ENCODE results near the gene CLIC3. TPM values are rescaled to one million over a fixed set of nuclear protein-coding genes. Genes with fewer than 3 reads are reported as not detected.
A peak's percentile ranks its signal among the peaks of the same experiment; 100 is the strongest.

The CLIC3 gene
- total RNA-seq, 4 donors from 2014 or later, result 1.2 to 120 (median 38.0) TPM

DNA sequence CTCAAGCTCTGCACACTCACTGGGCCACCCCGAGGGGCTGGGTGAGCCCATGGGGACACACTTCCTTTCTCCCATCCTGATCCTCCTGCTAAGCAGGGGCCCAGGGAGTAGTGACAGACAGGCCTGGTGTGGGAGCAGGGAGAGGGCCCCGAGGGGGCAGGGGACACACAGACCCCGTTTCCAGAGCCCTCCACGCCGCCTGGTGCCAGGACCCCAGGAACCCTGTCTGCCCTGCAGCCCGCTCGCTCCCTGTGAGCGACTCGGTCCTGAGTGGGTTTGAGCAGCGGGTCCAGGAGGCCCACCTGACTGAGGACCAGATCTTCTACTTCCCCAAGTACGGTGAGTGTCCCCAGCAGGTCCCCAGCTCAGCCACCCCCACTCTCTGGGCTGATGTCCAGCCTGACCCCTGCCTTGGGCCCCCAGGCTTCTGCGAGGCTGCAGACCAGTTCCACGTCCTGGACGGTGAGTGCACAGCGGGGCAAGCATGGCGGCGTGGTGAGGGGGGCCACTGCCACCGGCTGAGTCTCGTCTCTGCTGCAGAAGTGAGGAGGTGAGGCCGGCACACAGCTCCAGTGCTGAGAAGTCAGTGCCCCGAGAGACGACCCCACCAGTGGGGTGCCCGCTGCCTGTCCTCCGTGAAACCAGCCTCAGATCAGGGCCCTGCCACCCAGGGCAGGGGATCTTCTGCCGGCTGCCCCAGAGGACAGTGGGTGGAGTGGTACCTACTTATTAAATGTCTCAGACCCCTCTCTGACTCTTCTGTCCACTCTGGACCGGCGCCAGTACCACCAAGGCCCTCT is 49.9 kb downstream of the CLIC3 start:
- H3K4me1 ChIP-seq, result peaks cover 0 to 87% (median 44%) of the 10 kb centered on the region in 4 donors
- no peak for DNase-seq (ENCODE audit: low spot score in 2 of 2)
- peak overlapping the region; percentile 61 to 92 (median 88) for H3K27ac ChIP-seq
- no peak overlapping the region for H3K4me3 ChIP-seq
- H3K9me3 ChIP-seq, result no peaks in the 10 kb centered on the region
- peaks cover 4 to 20% (median 16%) of the 10 kb centered on the region in 3 donors for H3K36me3 ChIP-seq
- TF ChIP-seq, protein P1, sequence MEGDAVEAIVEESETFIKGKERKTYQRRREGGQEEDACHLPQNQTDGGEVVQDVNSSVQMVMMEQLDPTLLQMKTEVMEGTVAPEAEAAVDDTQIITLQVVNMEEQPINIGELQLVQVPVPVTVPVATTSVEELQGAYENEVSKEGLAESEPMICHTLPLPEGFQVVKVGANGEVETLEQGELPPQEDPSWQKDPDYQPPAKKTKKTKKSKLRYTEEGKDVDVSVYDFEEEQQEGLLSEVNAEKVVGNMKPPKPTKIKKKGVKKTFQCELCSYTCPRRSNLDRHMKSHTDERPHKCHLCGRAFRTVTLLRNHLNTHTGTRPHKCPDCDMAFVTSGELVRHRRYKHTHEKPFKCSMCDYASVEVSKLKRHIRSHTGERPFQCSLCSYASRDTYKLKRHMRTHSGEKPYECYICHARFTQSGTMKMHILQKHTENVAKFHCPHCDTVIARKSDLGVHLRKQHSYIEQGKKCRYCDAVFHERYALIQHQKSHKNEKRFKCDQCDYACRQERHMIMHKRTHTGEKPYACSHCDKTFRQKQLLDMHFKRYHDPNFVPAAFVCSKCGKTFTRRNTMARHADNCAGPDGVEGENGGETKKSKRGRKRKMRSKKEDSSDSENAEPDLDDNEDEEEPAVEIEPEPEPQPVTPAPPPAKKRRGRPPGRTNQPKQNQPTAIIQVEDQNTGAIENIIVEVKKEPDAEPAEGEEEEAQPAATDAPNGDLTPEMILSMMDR (IDR thresholded peaks at IDR 0.05), result no peak
- TF ChIP-seq EP300 (IDR thresholded peaks at IDR 0.05) (no peak), POLR2A (IDR thresholded peaks at IDR 0.05) (no peak)
- no peaks in the 10 kb centered on the region for H3K27me3 ChIP-seq
- WGBS, 2 donors, result 66 to 73% methylated on average over 10 to 19 of the region's 27 CpGs

DNA sequence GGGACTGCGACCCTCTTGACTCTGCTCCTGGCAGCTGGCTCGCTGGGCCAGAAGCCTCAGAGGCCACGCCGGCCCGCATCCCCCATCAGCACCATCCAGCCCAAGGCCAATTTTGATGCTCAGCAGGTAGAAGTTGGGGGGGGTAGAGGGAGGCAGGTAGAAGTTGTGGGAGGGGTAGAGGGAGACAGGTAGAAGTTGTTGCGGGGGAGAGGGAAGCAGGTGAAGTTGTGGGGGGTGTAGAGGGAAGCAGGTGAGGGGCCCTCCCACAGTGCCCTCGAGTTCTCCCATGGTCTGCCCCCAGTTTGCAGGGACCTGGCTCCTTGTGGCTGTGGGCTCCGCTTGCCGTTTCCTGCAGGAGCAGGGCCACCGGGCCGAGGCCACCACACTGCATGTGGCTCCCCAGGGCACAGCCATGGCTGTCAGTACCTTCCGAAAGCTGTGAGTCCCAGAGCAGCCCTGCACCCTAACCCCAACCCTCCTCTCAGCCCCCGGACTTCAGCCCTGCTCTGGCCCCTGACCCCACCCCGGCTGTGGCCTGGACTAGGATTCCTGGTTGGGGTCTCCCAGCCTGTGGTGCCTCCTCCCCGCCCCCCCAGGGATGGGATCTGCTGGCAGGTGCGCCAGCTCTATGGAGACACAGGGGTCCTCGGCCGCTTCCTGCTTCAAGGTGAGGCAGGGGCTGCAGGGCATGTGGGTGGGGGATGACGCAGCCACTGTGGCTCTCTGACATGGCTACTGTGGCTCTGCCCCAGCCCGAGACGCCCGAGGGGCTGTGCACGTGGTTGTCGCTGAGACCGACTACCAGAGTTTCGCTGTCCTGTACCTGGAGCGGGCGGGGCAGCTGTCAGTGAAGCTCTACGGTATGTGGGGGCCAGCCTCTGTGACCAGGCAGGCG is 50.8 kb downstream of the CLIC3 start:
- peaks cover 0 to 83% (median 43%) of the 10 kb centered on the region in 4 donors for H3K4me1 ChIP-seq
- DNase-seq (ENCODE audit: low spot score in 2 of 2), result no peak
- peak overlapping the region in 3 of 4 donors; percentile 69 to 88 (median 88) for H3K27ac ChIP-seq
- H3K4me3 ChIP-seq, result no peak overlapping the region
- peaks cover 4 to 29% (median 24%) of the 10 kb centered on the region in 3 donors for H3K36me3 ChIP-seq
- H3K27me3 ChIP-seq, result no peaks in the 10 kb centered on the region
- 84 to 92% methylated on average over 19 to 25 of the region's 30 CpGs for WGBS, 2 donors
- TF ChIP-seq, protein P1 (IDR thresholded peaks at IDR 0.05), result no peak
- TF ChIP-seq EP300 (IDR thresholded peaks at IDR 0.05) (no peak), POLR2A (IDR thresholded peaks at IDR 0.05) (no peak)
- no peaks in the 10 kb centered on the region for H3K9me3 ChIP-seq

Other genes starting within 250 kb of the CLIC3 start
- gene LCN6, start 248.0 kb downstream of the CLIC3 start, total RNA-seq, result 10 to 100 TPM; 14.2 to 70.0 (median 42.9) TPM
- gene LCN8, start 238.3 kb downstream of the CLIC3 start, total RNA-seq, result under 1 TPM in 1 of 4 donors, not detected in 3; 0.39 TPM
- not detected for gene LCN15, start 232.1 kb downstream of the CLIC3 start, total RNA-seq
- gene TMEM141, start 205.2 kb downstream of the CLIC3 start, total RNA-seq, result 10 to 100 TPM; 60.7 to 70.8 (median 66.9) TPM
- 1 to 10 TPM; 1.5 to 5.1 (median 4.1) TPM for gene CCDC183, start 200.2 kb downstream of the CLIC3 start, total RNA-seq
- 10 to 100 TPM; 63.0 to 74.5 (median 71.3) TPM for gene RABL6, start 188.6 kb downstream of the CLIC3 start, total RNA-seq
- gene AJM1, start 154.1 kb downstream of the CLIC3 start, total RNA-seq, result 1 to 10 TPM; 2.0 to 3.9 (median 3.7) TPM
- 10 to 100 TPM; 42.6 to 71.0 (median 66.7) TPM for gene PHPT1, start 147.2 kb downstream of the CLIC3 start, total RNA-seq
- 1 to 10 TPM; 1.5 to 8.1 (median 4.4) TPM for gene MAMDC4, start 144.2 kb downstream of the CLIC3 start, total RNA-seq
- 100 to 1,000 TPM; 251 to 337 (median 266) TPM for gene EDF1, start 130.3 kb downstream of the CLIC3 start, total RNA-seq
- gene TRAF2, start 110.1 kb downstream of the CLIC3 start, total RNA-seq, result 10 to 100 TPM in 3 of 4 donors, 1 to 10 TPM in 1; 5.0 to 10.8 (median 10.6) TPM
- gene FBXW5, start 51.8 kb downstream of the CLIC3 start, total RNA-seq, result 100 to 1,000 TPM; 138 to 227 (median 193) TPM
- gene C8G, start 51.3 kb downstream of the CLIC3 start, total RNA-seq, result 1 to 10 TPM in 2 of 4 donors, not detected in 2; 3.3 to 5.1 TPM
- 10 to 100 TPM in 2 of 4 donors, 1 to 10 TPM in 2; 2.4 to 16.8 (median 7.8) TPM for gene LCN12, start 44.3 kb downstream of the CLIC3 start, total RNA-seq
- 1,000 to 10,000 TPM; 1,059 to 8,972 (median 6,550) TPM for gene PTGDS, start 19.1 kb downstream of the CLIC3 start, total RNA-seq
- 10 to 100 TPM; 14.7 to 86.3 (median 64.3) TPM for gene LCNL1, start 13.6 kb downstream of the CLIC3 start, total RNA-seq
- gene PAXX, start 4.1 kb downstream of the CLIC3 start, total RNA-seq, result 100 to 1,000 TPM in 1 of 4 donors, 10 to 100 TPM in 3; 65.7 to 142 (median 68.9) TPM
- 100 to 1,000 TPM; 136 to 291 (median 196) TPM for gene ABCA2, start 31.7 kb upstream of the CLIC3 start, total RNA-seq
- under 1 TPM in 1 of 4 donors, not detected in 3; 0.60 TPM for gene FUT7, start 35.5 kb upstream of the CLIC3 start, total RNA-seq
- 100 to 1,000 TPM in 3 of 4 donors, 10 to 100 TPM in 1; 80.6 to 269 (median 182) TPM for gene NPDC1, start 49.6 kb upstream of the CLIC3 start, total RNA-seq
- 10 to 100 TPM in 3 of 4 donors, 1 to 10 TPM in 1; 7.0 to 21.0 (median 18.1) TPM for gene ENTPD2, start 57.5 kb upstream of the CLIC3 start, total RNA-seq
- gene SAPCD2, start 74.0 kb upstream of the CLIC3 start, total RNA-seq, result under 1 TPM in 2 of 4 donors, not detected in 2; 0.22 to 0.90 TPM
- gene UAP1L1, start 80.9 kb upstream of the CLIC3 start, total RNA-seq, result 10 to 100 TPM in 2 of 4 donors, 1 to 10 TPM in 2; 8.1 to 20.7 (median 12.3) TPM
- gene MAN1B1, start 90.4 kb upstream of the CLIC3 start, total RNA-seq, result 10 to 100 TPM; 47.3 to 58.1 (median 52.1) TPM
- gene DPP7, start 118.2 kb upstream of the CLIC3 start, total RNA-seq, result 100 to 1,000 TPM in 3 of 4 donors, 10 to 100 TPM in 1; 74.7 to 272 (median 145) TPM
- under 1 TPM in 1 of 4 donors, not detected in 3; 0.21 TPM for gene GRIN1, start 142.6 kb upstream of the CLIC3 start, total RNA-seq
- gene LRRC26, start 173.5 kb upstream of the CLIC3 start, total RNA-seq, result not detected
- not detected for gene TMEM210, start 175.5 kb upstream of the CLIC3 start, total RNA-seq
- gene ANAPC2, start 192.0 kb upstream of the CLIC3 start, total RNA-seq, result 10 to 100 TPM; 41.6 to 73.0 (median 58.9) TPM
- 10 to 100 TPM; 37.3 to 73.9 (median 53.5) TPM for gene SSNA1, start 192.1 kb upstream of the CLIC3 start, total RNA-seq
- gene TPRN, start 204.2 kb upstream of the CLIC3 start, total RNA-seq, result 10 to 100 TPM in 1 of 4 donors, 1 to 10 TPM in 3; 6.8 to 12.3 (median 8.9) TPM
- gene TMEM203, start 209.1 kb upstream of the CLIC3 start, total RNA-seq, result 10 to 100 TPM; 23.1 to 47.9 (median 30.0) TPM
- gene NDOR1, start 209.1 kb upstream of the CLIC3 start, total RNA-seq, result 10 to 100 TPM in 3 of 4 donors, 1 to 10 TPM in 1; 9.4 to 20.1 (median 14.3) TPM
- 1 to 10 TPM in 3 of 4 donors, under 1 TPM in 1; 0.63 to 8.1 (median 1.5) TPM for gene RNF208, start 225.7 kb upstream of the CLIC3 start, total RNA-seq
- not detected for gene CYSRT1, start 228.6 kb upstream of the CLIC3 start, total RNA-seq
- gene RNF224, start 230.9 kb upstream of the CLIC3 start, total RNA-seq, result not detected
- not detected for gene SLC34A3, start 234.3 kb upstream of the CLIC3 start, total RNA-seq
- gene TUBB4B, start 244.7 kb upstream of the CLIC3 start, total RNA-seq, result 100 to 1,000 TPM; 102 to 190 (median 161) TPM